GM23248 (cell line): ENCODE data around the gene CREB5. TPM values are rescaled to one million over a fixed set of nuclear protein-coding genes. Genes with fewer than 3 reads are reported as not detected.

ENCODE experiments used
- DNase-seq: peaks from one replicate; pipeline ENCODE4 v3.0.0-alpha.2; 2015
- H2AFZ ChIP-seq: fragments of 200-600 bp; sonication (generic); 2 replicates; pipeline ENCODE4 v1.6.1; 2016; ENCODE audit warnings: antibody characterized with exemption
- H3F3A ChIP-seq: fragments of 200-600 bp; sonication (generic); 2 replicates; pipeline ENCODE4 v1.6.1; 2016; ENCODE audit warnings: mild to moderate bottlenecking, antibody characterized with exemption, mixed run types; ENCODE audit not compliant: insufficient read depth
- H3K27ac ChIP-seq: fragments of 200-600 bp; sonication (generic); 2 replicates; pipeline ENCODE4 v1.5.1; 2016; ENCODE audit warnings: mild to moderate bottlenecking
- H3K27me3 ChIP-seq: fragments of 200-600 bp; sonication (generic); replicated peaks from 2 replicates; pipeline ENCODE4 v1.6.1; 2016; ENCODE audit warnings: mild to moderate bottlenecking; ENCODE audit not compliant: insufficient read depth
- H3K36me3 ChIP-seq: fragments of 200-600 bp; sonication (generic); 2 replicates; pipeline ENCODE4 v1.6.1; 2016; ENCODE audit warnings: low read depth, mild to moderate bottlenecking
- H3K4me1 ChIP-seq: fragments of 200-600 bp; sonication (generic); 2 replicates; pipeline ENCODE4 v1.6.1; 2016; ENCODE audit warnings: mild to moderate bottlenecking; ENCODE audit not compliant: insufficient read depth
- H3K4me2 ChIP-seq: fragments of 200-600 bp; sonication (generic); one replicate; pipeline ENCODE4 v1.6.1; 2016; ENCODE audit warnings: mild to moderate bottlenecking; ENCODE audit not compliant: unreplicated experiment
- H3K4me3 ChIP-seq: fragments of 200-600 bp; sonication (generic); 2 replicates; pipeline ENCODE4 v1.5.1; 2016; ENCODE audit warnings: mild to moderate bottlenecking
- H3K79me2 ChIP-seq: fragments of 200-600 bp; sonication (generic); 2 replicates; pipeline ENCODE4 v1.6.1; 2016; ENCODE audit warnings: mild to moderate bottlenecking; ENCODE audit not compliant: insufficient read depth
- H3K9ac ChIP-seq: fragments of 200-600 bp; sonication (generic); 2 replicates; pipeline ENCODE4 v1.6.1; 2016; ENCODE audit warnings: mild to moderate bottlenecking
- H3K9me2 ChIP-seq: fragments of 200-600 bp; sonication (generic); 2 replicates; pipeline ENCODE4 v1.6.1; 2016; ENCODE audit warnings: mixed run types, mild to moderate bottlenecking, moderate library complexity; ENCODE audit not compliant: insufficient read depth
- H3K9me3 ChIP-seq: fragments of 200-600 bp; sonication (generic); one replicate; pipeline ENCODE4 v1.6.1; 2017; ENCODE audit warnings: low read depth
- H4K20me1 ChIP-seq: fragments of 200-600 bp; sonication (generic); 2 replicates; pipeline ENCODE4 v1.6.0; 2016; ENCODE audit not compliant: insufficient read depth
- EZH2 ChIP-seq: fragments of 200-600 bp; sonication (generic); IDR thresholded peaks from 2 replicates; pipeline ENCODE4 v1.6.1; 2018; ENCODE audit warnings: antibody characterized with exemption, mild to moderate bottlenecking; ENCODE audit not compliant: insufficient read depth, poor library complexity, severe bottlenecking
- EZH2phosphoT487 ChIP-seq: fragments of 200-600 bp; sonication (generic); IDR thresholded peaks from 2 replicates; pipeline ENCODE4 v1.6.1; 2018; ENCODE audit warnings: antibody characterized with exemption, moderate library complexity, mild to moderate bottlenecking, low read depth; ENCODE audit not compliant: insufficient read depth
- WGBS, 2 experiments: methylation state at CpG; one replicate each; pipeline ENCODE4 v1.1.6; 2015 to 2017; ENCODE audit warnings: low lambda C conversion rate in 2 of 2, low coverage in 1 of 2; ENCODE audit errors: missing lambda C conversion rate in 2 of 2; 5-methylcytosine and 5-hydroxymethylcytosine counted together
- in situ Hi-C: fragments of 300-500 bp; cut with MboI; formaldehyde crosslinking; loops from 2 replicates; pipeline ENCODE4 v1.15.0; 2020
- polyA plus RNA-seq: library from polyadenylated mRNA; unstranded; fragments of >200 nt; fragmentation: Nextera tagmentation; extraction: Ambion mirVana; gene quantifications from 2 replicates; pipeline ENCODE4 v1.2.1, GENCODE V29; 2016
- total RNA-seq: library from RNA; depleted of rRNA; stranded (reverse); fragments of >200 nt; shearing (Covaris generic); gene quantifications from 2 replicates; pipeline ENCODE4 v1.2.3, GENCODE V29; 2014

CREB5 gene
- total and polyA plus RNA-seq, 2 experiments from 2014 or later: 13.6 to 19.2 TPM

DNA sequence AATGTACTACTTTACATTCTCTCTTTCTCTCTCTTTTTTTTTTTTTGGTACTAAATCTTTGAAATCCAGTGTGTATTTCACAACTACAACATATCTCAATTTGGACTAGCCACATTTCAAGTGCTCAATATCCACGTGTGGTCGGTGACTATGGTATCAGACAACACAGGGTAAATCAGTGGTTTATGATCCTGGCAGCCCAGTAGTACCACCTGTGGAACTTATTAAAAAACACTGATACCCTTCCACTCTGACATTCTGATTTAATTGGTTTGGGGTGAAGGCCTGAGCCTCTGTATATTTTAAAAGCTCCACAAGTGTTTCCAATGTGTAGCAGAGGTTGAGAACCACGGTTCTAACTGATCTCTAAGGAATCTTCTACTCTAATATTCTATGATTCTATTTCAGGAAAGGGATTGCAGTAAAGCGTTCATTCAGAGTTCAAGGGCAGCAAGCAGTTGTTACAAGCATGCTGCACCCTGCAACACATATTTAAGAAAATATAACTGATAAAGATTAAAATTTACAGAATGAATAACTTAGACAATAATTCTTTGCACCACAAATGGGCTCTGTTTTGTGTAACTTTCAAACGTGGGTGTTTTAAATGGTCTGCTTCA is 5.1 kb downstream of the CREB5 start:
- Histone ChIP-seq H3K9me2 (no peaks in the 10 kb centered on the region), H3K36me3 (no peaks in the 10 kb centered on the region), H3K9ac (no peak overlapping the region), H3K27ac (no peak overlapping the region), H3F3A (peaks cover 17% of the 10 kb centered on the region; the same call in 1 of the 2 replicates), H3K27me3 (no peaks in the 10 kb centered on the region), H3K79me2 (peaks cover 19% of the 10 kb centered on the region; the same call in 1 of the 2 replicates), H3K4me3 (no peak overlapping the region), H2AFZ (no peak overlapping the region), H4K20me1 (no peaks in the 10 kb centered on the region), H3K4me1 (peaks cover 15% of the 10 kb centered on the region), H3K9me3 (no peaks in the 10 kb centered on the region), H3K4me2 (no peak overlapping the region)
- in situ Hi-C loops: no loop called here
- no peak for DNase-seq
- 45 to 62% methylated on average over 5 of the region's 5 CpGs for WGBS, 2 experiments
- TF ChIP-seq EZH2: no peak
- TF ChIP-seq EZH2phosphoT487: no peak

DNA sequence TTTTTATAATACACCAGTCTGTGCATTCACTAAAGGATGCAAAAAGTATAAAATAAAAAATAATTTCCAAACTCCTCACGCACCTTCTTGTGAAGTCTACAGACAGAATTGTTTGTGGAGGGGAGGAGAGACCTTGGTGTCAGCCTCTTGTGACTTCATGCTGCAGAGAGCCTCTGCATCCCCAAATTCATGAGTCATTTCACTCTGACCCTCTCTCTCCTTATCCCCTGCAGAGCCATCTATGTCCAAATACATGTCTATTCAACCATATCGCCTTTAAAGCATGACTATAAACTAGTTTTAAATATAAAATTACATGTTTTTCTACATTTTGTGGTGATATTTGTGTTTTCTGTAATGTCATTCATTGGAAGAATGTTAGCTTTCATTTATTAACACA is 6.0 kb downstream of the CREB5 start:
- no peaks in the 10 kb centered on the region for H3K36me3 ChIP-seq
- no peaks in the 10 kb centered on the region for H4K20me1 ChIP-seq
- TF ChIP-seq EZH2 (no peak), EZH2phosphoT487 (no peak)
- WGBS, 2 experiments: 97 to 98% methylated on average over 2 of the region's 2 CpGs
- H3K27me3 ChIP-seq: no peaks in the 10 kb centered on the region
- H3K4me1 ChIP-seq: peaks cover 15% of the 10 kb centered on the region
- no peak overlapping the region for H2AFZ ChIP-seq
- H3F3A ChIP-seq: peaks cover 17% of the 10 kb centered on the region; the same call in 1 of the 2 replicates
- H3K4me2 ChIP-seq: no peak overlapping the region
- H3K79me2 ChIP-seq: peaks cover 12% of the 10 kb centered on the region; the same call in 1 of the 2 replicates
- H3K4me3 ChIP-seq: no peak overlapping the region
- in situ Hi-C loops: no loop called here
- H3K27ac ChIP-seq: no peak overlapping the region
- DNase-seq: peak; percentile 36
- H3K9ac ChIP-seq: no peak overlapping the region
- no peaks in the 10 kb centered on the region for H3K9me3 ChIP-seq
- H3K9me2 ChIP-seq: no peaks in the 10 kb centered on the region

DNA sequence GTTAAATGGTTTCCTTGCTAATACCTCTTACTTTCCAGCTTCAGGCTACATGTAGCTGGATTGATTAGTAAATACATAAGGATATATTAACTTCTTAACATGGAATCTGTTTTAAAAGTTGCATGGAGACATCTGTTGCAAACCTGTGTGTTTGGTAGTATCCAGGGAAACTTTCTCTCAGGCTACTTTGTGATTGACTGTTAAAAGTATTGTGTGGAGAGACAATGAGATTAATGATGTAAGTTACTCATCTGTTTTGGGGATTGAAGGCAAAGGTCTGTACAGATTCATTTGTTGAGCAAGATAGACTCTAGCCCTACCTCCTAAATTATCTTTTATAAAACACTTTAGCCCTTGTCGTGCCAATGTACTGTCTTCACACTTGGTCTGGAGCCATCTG is 6.6 kb downstream of the CREB5 start:
- peak overlapping the region; percentile 48 for H3K27ac ChIP-seq
- no peak overlapping the region; the same call in 1 of the 2 replicates for H3K9ac ChIP-seq
- no peaks in the 10 kb centered on the region for H3K36me3 ChIP-seq
- no peak overlapping the region for H2AFZ ChIP-seq
- peak; percentile 20 for DNase-seq
- no peaks in the 10 kb centered on the region for H4K20me1 ChIP-seq
- H3K9me3 ChIP-seq: no peaks in the 10 kb centered on the region
- in situ Hi-C loops: no loop called here
- H3K4me1 ChIP-seq: peaks cover 15% of the 10 kb centered on the region
- H3K79me2 ChIP-seq: peaks cover 7% of the 10 kb centered on the region; the same call in 1 of the 2 replicates
- no peaks in the 10 kb centered on the region for H3K27me3 ChIP-seq
- H3K9me2 ChIP-seq: no peaks in the 10 kb centered on the region
- H3K4me2 ChIP-seq: peak overlapping the region; percentile 27
- peaks cover 17% of the 10 kb centered on the region; the same call in 1 of the 2 replicates for H3F3A ChIP-seq
- TF ChIP-seq EZH2 (no peak), EZH2phosphoT487 (no peak)
- H3K4me3 ChIP-seq: no peak overlapping the region
- WGBS, 2 experiments: 32 to 45% methylated on average over 1 of the region's 1 CpG

DNA sequence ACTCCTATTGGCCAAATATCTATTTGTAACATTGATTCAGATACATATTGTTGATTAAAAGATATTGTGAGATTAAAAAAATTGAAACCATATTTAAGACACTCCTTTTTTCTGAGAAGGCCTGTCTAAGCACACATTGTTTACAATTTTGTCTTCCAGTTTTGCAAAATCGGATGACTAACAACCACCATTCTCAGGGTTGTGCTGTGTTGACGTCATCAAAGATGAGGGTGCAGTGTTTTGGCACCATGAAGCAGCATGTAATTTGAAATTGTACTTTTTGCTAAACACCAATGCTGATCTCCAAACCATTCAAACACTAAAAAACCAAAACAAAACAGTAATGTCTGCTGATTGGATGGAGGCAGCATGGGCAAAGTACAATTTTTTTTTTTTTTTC is 7.4 kb downstream of the CREB5 start:
- H3K4me2 ChIP-seq: peak overlapping the region; percentile 27
- in situ Hi-C loops: no loop called here
- peak; percentile 96 for DNase-seq
- WGBS, 2 experiments: 0 to 4% methylated on average over 2 of the region's 2 CpGs
- no peaks in the 10 kb centered on the region for H3K27me3 ChIP-seq
- H2AFZ ChIP-seq: no peak overlapping the region
- peaks cover 15% of the 10 kb centered on the region for H3K4me1 ChIP-seq
- peak overlapping the region; percentile 48 for H3K27ac ChIP-seq
- peaks cover 17% of the 10 kb centered on the region; the same call in 1 of the 2 replicates for H3F3A ChIP-seq
- H3K79me2 ChIP-seq: 0 out of 2 replicates have a peak, but pooled peaks cover 5% of the 10 kb centered on the region
- no peaks in the 10 kb centered on the region for H4K20me1 ChIP-seq
- H3K9me3 ChIP-seq: no peaks in the 10 kb centered on the region
- peak overlapping the region; percentile 47 for H3K9ac ChIP-seq
- no peaks in the 10 kb centered on the region for H3K36me3 ChIP-seq
- H3K4me3 ChIP-seq: no peak overlapping the region
- TF ChIP-seq EZH2phosphoT487 (no peak), EZH2 (no peak)
- H3K9me2 ChIP-seq: no peaks in the 10 kb centered on the region
